Fibroblast of villous mesenchyme (primary cell): Measurements from ENCODE around the gene BUB1B. TPM values are rescaled to one million over a fixed set of nuclear protein-coding genes. Genes with fewer than 3 reads are reported as not detected.
"Not testable (repeated sequence)": the region's sequence is repeated elsewhere in the genome, so short reads cannot be mapped to it uniquely, and the experiment has no call there.

ENCODE experiments used
- DNase-seq: peaks from one replicate; pipeline ENCODE4 v3.0.0-alpha.2; 2010; ENCODE audit warnings: low read depth
- H3K4me3 ChIP-seq: 2 replicates; pipeline ENCODE4 v1.5.1; 2011; ENCODE audit warnings: low read depth, mild to moderate bottlenecking, low read length
- total RNA-seq: library from RNA; depleted of rRNA; stranded (reverse); fragments of >200 nt; gene quantifications from 2 replicates; pipeline ENCODE4 v1.2.3, GENCODE V29; 2012
- TF ChIP-seq, protein P1 (sequence below): IDR thresholded peaks from 2 replicates; pipeline ENCODE4 v1.5.1; 2012; ENCODE audit warnings: low read depth, mild to moderate bottlenecking, low read length; ENCODE audit not compliant: insufficient read depth

The BUB1B gene, protein sequence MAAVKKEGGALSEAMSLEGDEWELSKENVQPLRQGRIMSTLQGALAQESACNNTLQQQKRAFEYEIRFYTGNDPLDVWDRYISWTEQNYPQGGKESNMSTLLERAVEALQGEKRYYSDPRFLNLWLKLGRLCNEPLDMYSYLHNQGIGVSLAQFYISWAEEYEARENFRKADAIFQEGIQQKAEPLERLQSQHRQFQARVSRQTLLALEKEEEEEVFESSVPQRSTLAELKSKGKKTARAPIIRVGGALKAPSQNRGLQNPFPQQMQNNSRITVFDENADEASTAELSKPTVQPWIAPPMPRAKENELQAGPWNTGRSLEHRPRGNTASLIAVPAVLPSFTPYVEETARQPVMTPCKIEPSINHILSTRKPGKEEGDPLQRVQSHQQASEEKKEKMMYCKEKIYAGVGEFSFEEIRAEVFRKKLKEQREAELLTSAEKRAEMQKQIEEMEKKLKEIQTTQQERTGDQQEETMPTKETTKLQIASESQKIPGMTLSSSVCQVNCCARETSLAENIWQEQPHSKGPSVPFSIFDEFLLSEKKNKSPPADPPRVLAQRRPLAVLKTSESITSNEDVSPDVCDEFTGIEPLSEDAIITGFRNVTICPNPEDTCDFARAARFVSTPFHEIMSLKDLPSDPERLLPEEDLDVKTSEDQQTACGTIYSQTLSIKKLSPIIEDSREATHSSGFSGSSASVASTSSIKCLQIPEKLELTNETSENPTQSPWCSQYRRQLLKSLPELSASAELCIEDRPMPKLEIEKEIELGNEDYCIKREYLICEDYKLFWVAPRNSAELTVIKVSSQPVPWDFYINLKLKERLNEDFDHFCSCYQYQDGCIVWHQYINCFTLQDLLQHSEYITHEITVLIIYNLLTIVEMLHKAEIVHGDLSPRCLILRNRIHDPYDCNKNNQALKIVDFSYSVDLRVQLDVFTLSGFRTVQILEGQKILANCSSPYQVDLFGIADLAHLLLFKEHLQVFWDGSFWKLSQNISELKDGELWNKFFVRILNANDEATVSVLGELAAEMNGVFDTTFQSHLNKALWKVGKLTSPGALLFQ
- total RNA-seq = 13.9 and 19.9 TPM in 2 replicates

DNA sequence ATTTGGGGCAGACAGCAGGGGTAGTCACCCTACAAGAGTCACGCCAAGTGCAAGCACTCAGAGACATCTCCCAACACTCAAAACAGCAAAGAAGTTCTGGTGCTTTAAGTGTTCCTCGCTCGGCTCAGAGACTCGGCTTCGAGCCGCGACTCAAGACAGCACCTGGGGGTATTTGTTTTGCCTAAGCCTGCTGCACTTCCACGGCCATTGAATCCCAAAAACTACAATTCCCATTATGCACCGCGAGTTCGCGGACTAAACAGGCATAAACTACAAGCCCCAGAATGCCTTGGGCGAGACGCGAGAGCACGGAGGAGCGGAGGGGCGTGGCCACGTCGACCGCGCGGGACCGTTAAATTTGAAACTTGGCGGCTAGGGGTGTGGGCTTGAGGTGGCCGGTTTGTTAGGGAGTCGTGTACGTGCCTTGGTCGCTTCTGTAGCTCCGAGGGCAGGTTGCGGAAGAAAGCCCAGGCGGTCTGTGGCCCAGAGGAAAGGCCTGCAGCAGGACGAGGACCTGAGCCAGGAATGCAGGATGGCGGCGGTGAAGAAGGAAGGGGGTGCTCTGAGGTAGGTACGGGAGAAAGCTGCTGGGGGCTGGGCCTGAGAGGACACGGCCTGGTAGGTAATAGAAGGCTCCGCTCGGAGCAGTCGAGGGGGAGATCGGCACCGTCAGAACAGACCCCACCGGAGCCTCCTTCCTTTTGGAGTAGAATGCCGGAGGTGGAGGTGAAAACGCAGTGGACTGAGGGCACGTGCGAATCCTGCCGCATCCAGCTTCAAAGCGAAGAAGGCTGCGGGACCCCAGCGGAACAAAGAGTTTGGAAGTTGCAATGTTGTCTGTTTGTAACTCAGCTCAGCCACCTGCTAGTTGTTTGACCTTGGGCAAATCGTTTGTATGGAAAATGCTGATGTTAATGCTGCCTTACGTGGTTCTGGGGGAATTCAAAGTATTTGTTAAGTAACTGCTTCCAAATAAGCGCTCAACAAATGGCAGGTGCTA, at the start of gene BUB1B:
TSS of gene BUB1B (plus strand) at position 381 of the 1,000 bp plus-strand sequence. CDS start at position 533, 152 bp downstream.
- DNase-seq = peak; percentile 93
- H3K4me3 ChIP-seq = peak within 1 kb of the TSS; percentile 92
- TF ChIP-seq, protein P1, sequence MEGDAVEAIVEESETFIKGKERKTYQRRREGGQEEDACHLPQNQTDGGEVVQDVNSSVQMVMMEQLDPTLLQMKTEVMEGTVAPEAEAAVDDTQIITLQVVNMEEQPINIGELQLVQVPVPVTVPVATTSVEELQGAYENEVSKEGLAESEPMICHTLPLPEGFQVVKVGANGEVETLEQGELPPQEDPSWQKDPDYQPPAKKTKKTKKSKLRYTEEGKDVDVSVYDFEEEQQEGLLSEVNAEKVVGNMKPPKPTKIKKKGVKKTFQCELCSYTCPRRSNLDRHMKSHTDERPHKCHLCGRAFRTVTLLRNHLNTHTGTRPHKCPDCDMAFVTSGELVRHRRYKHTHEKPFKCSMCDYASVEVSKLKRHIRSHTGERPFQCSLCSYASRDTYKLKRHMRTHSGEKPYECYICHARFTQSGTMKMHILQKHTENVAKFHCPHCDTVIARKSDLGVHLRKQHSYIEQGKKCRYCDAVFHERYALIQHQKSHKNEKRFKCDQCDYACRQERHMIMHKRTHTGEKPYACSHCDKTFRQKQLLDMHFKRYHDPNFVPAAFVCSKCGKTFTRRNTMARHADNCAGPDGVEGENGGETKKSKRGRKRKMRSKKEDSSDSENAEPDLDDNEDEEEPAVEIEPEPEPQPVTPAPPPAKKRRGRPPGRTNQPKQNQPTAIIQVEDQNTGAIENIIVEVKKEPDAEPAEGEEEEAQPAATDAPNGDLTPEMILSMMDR = no peak

DNA sequence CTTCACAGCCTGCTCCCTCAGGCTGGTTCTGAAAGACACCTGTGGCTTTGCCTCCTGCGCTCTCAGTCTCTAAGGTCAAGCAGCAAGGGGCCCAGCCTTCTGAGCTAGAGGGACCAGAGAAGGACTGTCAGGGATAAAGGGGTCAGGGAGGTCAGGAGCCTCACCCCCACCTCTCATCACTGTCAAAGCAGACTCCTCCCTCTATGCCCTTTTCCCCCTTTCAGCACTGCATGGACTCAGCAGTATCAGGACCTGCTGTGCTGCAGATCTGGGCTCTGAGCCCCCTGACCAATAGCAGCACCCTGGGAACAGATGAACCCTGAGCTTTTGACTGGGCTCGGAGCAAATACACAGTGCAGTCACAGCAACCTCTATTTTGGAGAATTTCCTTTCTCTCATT, 49.0 kb upstream of the BUB1B start:
- no peak for DNase-seq
- H3K4me3 ChIP-seq = no peak overlapping the region
- TF ChIP-seq, protein P1 = no peak

DNA sequence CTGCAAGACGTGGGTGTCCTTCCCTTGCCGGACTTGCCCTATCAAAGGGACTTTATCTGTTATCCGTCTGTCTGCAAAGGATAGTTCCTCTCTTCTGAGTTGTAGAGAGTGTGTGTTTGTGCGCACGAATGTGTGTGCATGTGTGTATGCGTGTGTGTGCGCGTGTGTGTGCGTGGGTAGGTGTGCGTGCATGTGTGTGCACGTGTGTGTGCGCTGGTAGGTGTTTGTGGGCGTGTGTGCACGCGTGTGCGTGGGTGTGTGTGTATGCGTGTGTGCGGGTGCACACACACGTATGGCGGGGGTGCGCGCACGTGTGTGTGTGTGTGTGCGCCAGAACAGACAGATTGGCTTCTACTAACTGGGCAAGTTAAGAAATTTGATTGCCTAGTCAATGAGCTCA, 48.1 kb upstream of the BUB1B start:
- DNase-seq = no peak
- H3K4me3 ChIP-seq = no peak overlapping the region
- TF ChIP-seq, protein P1 = no peak

DNA sequence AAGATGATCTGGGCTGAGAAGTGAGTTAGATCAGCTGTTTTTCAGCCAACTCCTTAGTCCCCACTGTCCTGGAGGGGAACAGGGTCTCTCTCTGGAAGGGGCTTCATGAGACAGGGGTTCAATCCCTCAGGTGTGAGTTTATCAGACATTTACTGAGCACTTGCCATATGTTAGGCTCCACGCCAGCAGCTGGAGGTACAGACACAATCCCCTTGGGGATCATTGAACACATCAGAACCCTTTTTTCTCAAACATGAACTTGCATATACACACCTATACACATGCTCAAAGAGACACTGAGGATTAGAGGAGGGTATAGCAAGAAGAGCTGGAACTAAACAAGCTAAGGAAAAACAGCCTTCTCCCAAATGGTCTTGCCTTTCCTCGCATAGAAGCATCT, 46.7 kb upstream of the BUB1B start:
- no peak for DNase-seq
- TF ChIP-seq, protein P1 = no peak
- no peak overlapping the region for H3K4me3 ChIP-seq

DNA sequence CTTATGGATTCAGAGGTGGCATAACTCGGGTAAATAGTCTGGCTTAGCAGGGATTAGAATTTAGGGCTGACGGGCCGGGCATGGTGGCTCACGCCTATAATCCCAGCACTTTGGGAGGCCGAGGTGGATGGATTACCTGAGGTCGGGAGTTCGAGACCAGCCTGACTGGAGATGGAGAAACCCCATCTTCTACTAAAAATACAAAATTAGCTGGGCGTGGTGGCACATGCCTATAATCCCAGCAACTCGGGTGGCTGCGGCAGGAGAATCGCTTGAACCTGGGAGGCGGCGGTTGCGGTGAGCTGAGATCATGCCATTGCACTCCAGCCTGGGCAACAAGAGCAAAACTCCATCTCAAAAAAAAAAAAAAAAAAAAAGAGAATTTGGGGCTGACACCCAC, 45.8 kb upstream of the BUB1B start:
- not testable (repeated sequence) for H3K4me3 ChIP-seq, DNase-seq

DNA sequence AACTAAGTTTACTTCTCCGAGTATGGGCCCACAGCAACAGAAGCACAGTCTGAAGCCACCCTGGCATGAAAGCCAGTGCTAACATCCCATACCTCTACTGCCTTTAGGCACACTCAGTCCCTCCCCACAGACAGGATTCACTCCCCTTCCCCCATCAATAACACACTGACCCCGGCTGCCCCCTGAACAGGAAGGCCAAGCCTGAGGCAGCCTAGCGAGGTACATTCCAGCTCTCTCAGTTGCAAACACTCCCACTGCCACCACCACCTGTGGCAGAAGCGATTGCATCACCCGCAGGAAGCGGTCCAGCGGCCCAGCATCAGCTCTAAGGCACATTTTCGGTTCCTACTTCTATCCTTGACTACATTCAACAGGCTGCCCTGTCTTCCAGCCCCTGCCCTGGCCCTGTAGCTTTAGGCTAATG, 45.2 kb upstream of the BUB1B start:
- TF ChIP-seq, protein P1 = no peak
- no peak for DNase-seq

More for the DNA sequence above, 45.2 kb upstream of the BUB1B start:
- H3K4me3 ChIP-seq = no peak overlapping the region
